GM15510 (cell line): ENCODE data around the gene ERC2.

ENCODE experiments used
- POLR2A ChIP-seq: IDR thresholded peaks from 3 replicates; pipeline ENCODE4 v1.6.1; 2011; ENCODE audit warnings: borderline replicate concordance; ENCODE audit not compliant: insufficient read length; ENCODE audit errors: extremely low read depth

The ERC2 gene

DNA sequence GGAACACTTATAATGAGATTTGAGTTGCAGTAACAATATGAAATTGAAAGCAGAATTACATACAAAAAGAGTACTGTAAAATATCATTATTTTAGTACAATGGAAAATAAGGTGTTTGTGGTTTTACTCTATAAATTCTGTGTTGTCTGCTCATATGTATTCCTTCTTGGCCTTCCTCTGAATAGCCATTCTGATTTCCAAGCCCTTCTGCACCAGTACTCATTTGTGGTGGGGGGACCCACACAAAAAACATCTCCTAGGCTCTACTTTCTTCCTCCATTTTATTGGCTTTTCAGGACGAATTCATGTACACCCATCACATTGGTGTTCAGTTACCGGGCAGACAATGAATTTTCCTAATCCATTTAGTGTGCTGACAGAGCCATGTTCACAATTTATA, 338.2 kb downstream of the ERC2 start:
- no peak for TF ChIP-seq POLR2A

GRCh38 chr3:56126632-56127031, 341.6 kb downstream of the ERC2 start:
- TF ChIP-seq POLR2A, result no peak

GRCh38 chr3:56125358-56126005, 342.8 kb downstream of the ERC2 start:
- TF ChIP-seq POLR2A, result no peak

DNA sequence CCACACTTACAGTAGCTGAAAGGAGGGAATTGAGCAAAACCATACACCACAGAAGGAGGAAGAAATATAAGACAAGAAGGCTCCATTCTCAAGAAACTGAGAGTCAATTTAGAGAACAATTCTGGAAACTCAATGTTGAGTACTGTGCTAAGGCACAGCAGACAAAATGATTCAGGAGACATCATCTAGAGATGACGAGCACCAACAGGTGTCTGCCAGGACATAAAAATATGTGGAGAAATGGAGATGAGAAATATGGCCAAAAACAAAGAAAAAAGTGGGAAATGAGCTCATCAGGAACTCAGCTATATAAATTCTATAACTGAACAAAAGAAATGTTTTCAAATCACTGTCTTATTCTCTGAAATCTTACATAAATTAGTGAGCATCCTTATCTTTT, 343.7 kb downstream of the ERC2 start:
- no peak for TF ChIP-seq POLR2A

DNA sequence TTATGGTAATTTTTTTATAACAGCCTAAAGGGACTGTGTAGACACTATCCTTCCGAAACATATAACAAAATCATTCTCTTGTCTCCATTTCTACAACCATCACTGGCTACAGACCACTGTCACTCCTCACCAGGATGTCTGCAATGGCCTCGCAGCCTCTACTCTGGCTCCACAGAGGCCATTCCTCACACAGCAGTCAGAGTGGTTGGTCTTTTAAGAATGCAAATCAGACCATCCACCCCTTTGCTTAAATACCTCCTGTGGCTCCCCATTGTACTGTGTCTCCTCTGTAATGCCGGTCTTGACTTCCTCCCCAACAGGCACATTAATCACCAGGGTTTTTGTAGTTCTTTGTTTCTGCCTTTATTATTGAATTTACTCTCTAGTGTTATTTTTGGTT, 344.8 kb downstream of the ERC2 start:
- no peak for TF ChIP-seq POLR2A

GRCh38 chr3:56122911-56123310, 345.4 kb downstream of the ERC2 start:
- TF ChIP-seq POLR2A, result no peak

- TF ChIP-seq POLR2A, result no peak
Measured at GRCh38 chr3:56121716-56122115, 346.6 kb downstream of the ERC2 start.

DNA sequence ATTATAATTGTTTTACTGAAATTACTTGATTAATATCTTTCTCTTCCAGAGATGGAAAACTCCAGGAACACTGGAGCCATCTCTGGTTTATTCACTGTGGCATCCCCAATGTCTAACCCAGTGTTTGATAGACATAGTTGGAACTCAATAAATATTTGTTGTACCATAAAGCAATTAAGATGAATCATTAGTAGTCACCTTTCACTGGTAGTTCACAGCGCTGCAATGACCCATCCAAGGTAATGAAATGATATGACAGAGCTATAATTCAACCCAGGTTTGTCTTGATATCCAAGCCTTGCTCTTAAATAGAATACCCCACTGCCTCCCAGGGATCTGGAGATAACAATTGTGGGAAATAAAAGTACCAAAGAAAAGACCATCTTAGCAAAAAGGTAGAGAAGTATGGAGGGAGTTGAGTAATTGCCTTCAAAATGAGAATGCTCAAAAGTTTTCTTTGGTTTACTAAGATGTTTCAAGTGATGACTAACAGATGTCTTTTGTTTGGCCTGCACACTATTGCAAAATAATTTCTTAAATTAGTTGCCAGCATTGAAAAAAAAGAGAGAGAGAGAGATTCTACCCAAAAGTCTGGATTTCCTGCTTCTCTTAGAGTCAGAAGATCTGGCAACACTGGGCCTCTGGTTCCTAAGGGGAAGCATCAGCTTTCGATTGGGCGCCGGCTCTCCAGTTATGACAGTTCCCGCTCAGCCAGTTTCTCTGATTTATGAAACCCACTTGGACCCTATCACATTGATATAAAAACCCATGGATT, 348.5 kb downstream of the ERC2 start:
- no peak for TF ChIP-seq POLR2A

DNA sequence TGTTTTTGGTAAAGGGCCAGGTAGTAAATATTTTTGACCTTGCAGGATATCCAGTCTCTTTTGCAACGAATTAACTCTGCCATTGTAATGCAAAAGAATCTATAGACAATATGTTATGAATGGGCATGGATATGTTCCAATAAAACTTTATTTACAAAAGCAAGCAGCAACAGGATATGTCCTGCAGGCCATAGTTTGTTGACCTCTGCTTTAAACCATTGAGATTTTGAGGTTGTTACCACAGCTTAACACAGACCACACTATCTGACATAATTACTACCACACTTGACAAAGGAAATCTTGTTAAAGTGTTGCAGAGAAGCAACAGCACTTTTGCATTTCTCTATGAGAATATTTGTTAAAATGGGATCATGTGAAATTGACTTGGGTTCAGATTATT, 349.3 kb downstream of the ERC2 start:
- no peak for TF ChIP-seq POLR2A

DNA sequence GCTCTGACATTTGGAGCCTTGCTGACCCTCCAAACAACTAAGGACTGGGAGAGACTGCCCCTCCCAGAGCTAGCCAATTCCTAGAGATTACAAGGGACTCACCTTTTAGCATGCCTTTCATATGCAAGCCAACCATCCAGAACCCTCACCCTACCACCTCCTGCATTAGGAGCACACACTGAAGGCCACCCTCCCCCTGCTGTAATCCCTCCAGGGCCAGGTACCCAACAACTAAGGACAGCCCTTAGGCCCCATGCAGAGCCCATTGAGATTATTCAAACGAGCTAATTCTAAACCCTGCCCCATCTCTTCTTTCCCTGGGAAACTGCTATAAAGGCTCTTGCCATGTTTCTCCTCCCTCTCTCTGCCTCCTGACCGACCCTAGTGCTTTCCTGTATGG, 352.6 kb downstream of the ERC2 start:
- TF ChIP-seq POLR2A, result no peak

GRCh38 chr3:56115199-56115598, 353.1 kb downstream of the ERC2 start:
- TF ChIP-seq POLR2A, result no peak

GRCh38 chr3:56113908-56114307, 354.4 kb downstream of the ERC2 start:
- no peak for TF ChIP-seq POLR2A

DNA sequence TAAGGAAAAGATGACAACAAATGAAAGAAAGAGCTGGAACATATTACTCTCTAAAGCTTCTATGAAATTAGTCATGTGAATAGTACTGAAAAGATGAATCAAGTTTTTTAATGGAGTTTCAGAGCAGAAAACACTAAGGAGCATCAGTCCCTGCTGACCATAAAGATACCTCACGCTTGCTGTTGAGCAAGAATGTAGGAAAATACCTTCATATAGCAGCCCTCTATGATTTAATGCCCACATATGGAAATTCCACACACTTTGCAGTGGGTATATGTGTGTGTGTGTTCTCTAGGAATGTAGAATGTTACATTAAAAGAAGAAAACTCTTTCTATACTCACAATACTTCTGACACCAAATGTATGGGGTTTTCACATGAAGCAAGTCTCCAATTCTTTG, 355.0 kb downstream of the ERC2 start:
- TF ChIP-seq POLR2A, result no peak

DNA sequence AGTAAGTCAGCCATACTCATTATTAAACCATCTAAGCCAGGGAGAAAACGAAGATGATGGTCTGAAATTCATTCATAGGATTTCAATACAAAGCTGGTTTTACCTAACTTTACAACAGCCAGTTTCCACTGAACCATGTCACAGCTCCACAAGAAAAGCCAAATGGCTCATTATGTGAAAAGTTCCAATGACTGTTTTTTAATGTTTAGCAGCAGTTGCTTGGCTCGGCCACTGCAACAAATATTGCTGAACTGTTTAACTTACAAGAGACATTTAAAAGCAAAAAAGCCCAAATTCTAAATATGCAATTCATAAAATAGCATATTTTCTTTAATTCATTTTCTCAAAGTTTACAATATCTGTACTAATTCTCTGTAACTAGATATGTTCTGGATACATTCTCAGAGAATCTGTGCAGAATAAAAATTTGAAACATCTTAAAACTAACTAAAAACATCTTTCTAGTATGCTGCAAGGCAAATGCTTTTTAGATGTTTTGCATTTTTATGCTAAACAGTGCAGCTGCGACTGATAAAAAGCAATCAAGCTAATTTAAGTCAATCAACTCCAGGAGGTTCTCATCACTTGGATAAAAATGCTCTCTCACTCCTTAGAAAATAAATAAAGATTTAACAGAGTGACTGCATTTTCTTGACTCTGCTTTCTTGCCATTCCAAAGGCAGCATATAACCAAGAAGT, 356.5 kb downstream of the ERC2 start:
- no peak for TF ChIP-seq POLR2A

- TF ChIP-seq POLR2A, result no peak
Measured at GRCh38 chr3:56110886-56111285, 357.4 kb downstream of the ERC2 start.

DNA sequence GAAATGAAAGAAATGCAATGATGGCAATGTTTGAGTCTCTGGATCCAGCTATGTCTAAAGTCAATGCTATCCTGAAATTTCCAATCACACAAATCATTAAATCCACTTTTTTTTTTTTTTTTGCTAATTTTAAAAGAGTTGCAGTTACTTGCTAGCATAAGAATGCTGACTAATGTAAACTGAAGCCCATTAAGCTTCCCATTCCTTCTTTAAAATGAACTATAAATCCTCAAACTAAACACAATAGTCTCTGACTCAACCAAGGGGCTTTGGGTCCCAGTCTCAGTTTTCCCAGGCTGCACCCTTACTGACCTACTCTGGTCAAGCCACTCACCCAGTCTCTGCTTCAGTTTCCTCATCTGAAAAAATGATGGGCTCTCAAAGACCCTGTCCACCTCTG, 361.1 kb downstream of the ERC2 start:
- TF ChIP-seq POLR2A, result no peak
